Smooth muscle cell (in vitro differentiated cells): ENCODE measurements around the gene CD37. TPM values are rescaled to one million over a fixed set of nuclear protein-coding genes. Genes with fewer than 3 reads are reported as not detected.

Experiments
- DNase-seq: peaks from one replicate; lab custom pipeline; 2025; ENCODE audit not compliant: unreplicated experiment; lab: John Stamatoyannopoulos, UW
- H2AFZ ChIP-seq: fragments of 200-600 bp; sonication (generic); 2 replicates; pipeline ENCODE4 v1.6.0; 2016; ENCODE audit warnings: antibody characterized with exemption, low read depth, mild to moderate bottlenecking
- H3F3A ChIP-seq: fragments of 200-600 bp; sonication (generic); 2 replicates; pipeline ENCODE4 v1.6.0; 2017; ENCODE audit warnings: antibody characterized with exemption, low read depth
- H3K27ac ChIP-seq: fragments of 200-600 bp; sonication (generic); 2 replicates; pipeline ENCODE4 v1.5.1; 2016; ENCODE audit warnings: low read depth, mild to moderate bottlenecking
- H3K27me3 ChIP-seq: fragments of 200-600 bp; sonication (generic); 2 replicates; pipeline ENCODE4 v1.6.1; 2016; ENCODE audit warnings: low read depth, mild to moderate bottlenecking
- H3K36me3 ChIP-seq: fragments of 200-600 bp; sonication (generic); 2 replicates; pipeline ENCODE4 v1.5.1; 2016; ENCODE audit warnings: low read depth
- H3K4me1 ChIP-seq: fragments of 200-600 bp; sonication (generic); 2 replicates; pipeline ENCODE4 v1.5.1; 2016; ENCODE audit warnings: low read depth
- H3K4me2 ChIP-seq: fragments of 200-600 bp; sonication (generic); 2 replicates; pipeline ENCODE4 v1.6.0; 2016; ENCODE audit warnings: mild to moderate bottlenecking
- H3K4me3 ChIP-seq: fragments of 200-600 bp; sonication (generic); 2 replicates; pipeline ENCODE4 v1.5.1; 2016; ENCODE audit warnings: mild to moderate bottlenecking
- H3K79me2 ChIP-seq: fragments of 200-600 bp; sonication (generic); 2 replicates; pipeline ENCODE4 v1.6.0; 2016; ENCODE audit warnings: low read depth, mild to moderate bottlenecking
- H3K9ac ChIP-seq: fragments of 200-600 bp; sonication (generic); 2 replicates; pipeline ENCODE4 v1.6.0; 2016; ENCODE audit warnings: low read depth
- H3K9me3 ChIP-seq: fragments of 200-600 bp; sonication (generic); replicated peaks from 2 replicates; pipeline ENCODE4 v1.5.1; 2016; ENCODE audit warnings: low read depth
- H4K20me1 ChIP-seq: fragments of 200-600 bp; sonication (generic); 2 replicates; pipeline ENCODE4 v1.6.0; 2016; ENCODE audit warnings: low read depth
- CTCF ChIP-seq: fragments of 200-600 bp; sonication (generic); IDR thresholded peaks from 2 replicates; pipeline ENCODE4 v1.5.1; 2017; ENCODE audit warnings: borderline replicate concordance, mild to moderate bottlenecking, antibody characterized with exemption; ENCODE audit not compliant: insufficient read depth, poor library complexity, severe bottlenecking
- WGBS: methylation state at CpG from one replicate; pipeline ENCODE4 v1.1.7; 2016; ENCODE audit warnings: low lambda C conversion rate; 5-methylcytosine and 5-hydroxymethylcytosine counted together
- polyA plus RNA-seq: library from polyadenylated mRNA; unstranded; fragments of >200 nt; fragmentation: Nextera tagmentation; extraction: Ambion mirVana; gene quantifications from 2 replicates; pipeline ENCODE4 v1.2.1, GENCODE V29; 2016
- total RNA-seq: library from RNA; depleted of rRNA; stranded (reverse); fragments of >200 nt; gene quantifications from 2 replicates; pipeline ENCODE4 v1.2.3, GENCODE V29; 2014

CD37 gene
- total and polyA plus RNA-seq, 2 experiments from 2014 or later: 7.0 TPM; not detected in 1

GRCh38 chr19:49335784-49336481, 727 bp downstream of the CD37 start:
- no peaks in the 10 kb centered on the region for H3K79me2 ChIP-seq
- H3F3A ChIP-seq: no peaks in the 10 kb centered on the region
- DNase-seq: no peak
- H3K9ac ChIP-seq: no peak overlapping the region
- no peaks in the 10 kb centered on the region for H3K9me3 ChIP-seq
- no peaks in the 10 kb centered on the region for H3K36me3 ChIP-seq
- WGBS: 94% methylated on average over 14 of the region's 14 CpGs
- no peak overlapping the region for H3K4me2 ChIP-seq
- H3K27ac ChIP-seq: no peak overlapping the region
- H3K4me3 ChIP-seq: no peak overlapping the region
- H3K27me3 ChIP-seq: no peaks in the 10 kb centered on the region
- peaks cover 4% of the 10 kb centered on the region for H3K4me1 ChIP-seq
- no peak overlapping the region for H2AFZ ChIP-seq
- H4K20me1 ChIP-seq: peaks cover 31% of the 10 kb centered on the region
- TF ChIP-seq CTCF: no peak

GRCh38 chr19:49336482-49337266, 1.5 kb downstream of the CD37 start:
- no peak for TF ChIP-seq CTCF
- no peak for DNase-seq
- 91% methylated on average over 10 of the region's 10 CpGs for WGBS
- Histone ChIP-seq H3K36me3 (no peaks in the 10 kb centered on the region), H2AFZ (no peak overlapping the region), H3K27me3 (no peaks in the 10 kb centered on the region), H3K4me1 (peaks cover 4% of the 10 kb centered on the region), H3K27ac (no peak overlapping the region), H3K4me3 (no peak overlapping the region), H3K9ac (no peak overlapping the region), H3K79me2 (no peaks in the 10 kb centered on the region), H4K20me1 (peaks cover 38% of the 10 kb centered on the region), H3K4me2 (no peak overlapping the region), H3F3A (no peaks in the 10 kb centered on the region), H3K9me3 (no peaks in the 10 kb centered on the region)

GRCh38 chr19:49337267-49338022, 2.2 kb downstream of the CD37 start:
- 72% methylated on average over 19 of the region's 19 CpGs for WGBS
- Histone ChIP-seq H4K20me1 (peaks cover 46% of the 10 kb centered on the region), H3K36me3 (no peaks in the 10 kb centered on the region), H3F3A (no peaks in the 10 kb centered on the region), H3K9ac (no peak overlapping the region), H3K79me2 (no peaks in the 10 kb centered on the region), H3K27me3 (no peaks in the 10 kb centered on the region), H3K27ac (no peak overlapping the region), H3K4me1 (peaks cover 4% of the 10 kb centered on the region), H2AFZ (no peak overlapping the region), H3K9me3 (no peaks in the 10 kb centered on the region), H3K4me3 (no peak overlapping the region), H3K4me2 (no peak overlapping the region)
- DNase-seq: no peak
- no peak for TF ChIP-seq CTCF
